Activated T-helper 1 cell treated with Interleukin-2 at 50 U/mL for 16 hours (primary cell): ENCODE results near the gene CENPP.

Experiments used
- DNase-seq: peaks from one replicate; pipeline ENCODE4 v3.0.0-alpha.2; 2020; ENCODE audit warnings: low read depth

The CENPP gene

DNA sequence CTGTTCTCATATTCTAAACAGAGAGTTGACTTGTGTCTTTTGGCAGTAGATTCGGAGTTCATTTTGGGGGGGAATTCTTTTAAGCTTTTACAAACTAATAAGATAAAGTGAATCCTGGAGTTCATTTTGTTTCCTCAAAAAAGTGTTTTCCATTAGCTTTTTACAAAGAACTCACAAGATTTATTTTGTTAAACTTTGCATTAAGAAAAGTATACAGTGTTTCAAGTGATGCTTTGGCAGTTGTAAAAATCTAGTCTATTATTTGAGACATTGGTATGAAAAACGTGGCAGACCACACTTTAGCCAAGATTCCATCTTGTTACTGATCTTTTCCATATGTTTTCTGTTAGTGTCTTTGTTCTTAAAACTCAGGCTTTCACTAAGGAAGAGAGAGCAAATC is 99.7 kb downstream of the CENPP start:
- DNase-seq, result no peak

DNA sequence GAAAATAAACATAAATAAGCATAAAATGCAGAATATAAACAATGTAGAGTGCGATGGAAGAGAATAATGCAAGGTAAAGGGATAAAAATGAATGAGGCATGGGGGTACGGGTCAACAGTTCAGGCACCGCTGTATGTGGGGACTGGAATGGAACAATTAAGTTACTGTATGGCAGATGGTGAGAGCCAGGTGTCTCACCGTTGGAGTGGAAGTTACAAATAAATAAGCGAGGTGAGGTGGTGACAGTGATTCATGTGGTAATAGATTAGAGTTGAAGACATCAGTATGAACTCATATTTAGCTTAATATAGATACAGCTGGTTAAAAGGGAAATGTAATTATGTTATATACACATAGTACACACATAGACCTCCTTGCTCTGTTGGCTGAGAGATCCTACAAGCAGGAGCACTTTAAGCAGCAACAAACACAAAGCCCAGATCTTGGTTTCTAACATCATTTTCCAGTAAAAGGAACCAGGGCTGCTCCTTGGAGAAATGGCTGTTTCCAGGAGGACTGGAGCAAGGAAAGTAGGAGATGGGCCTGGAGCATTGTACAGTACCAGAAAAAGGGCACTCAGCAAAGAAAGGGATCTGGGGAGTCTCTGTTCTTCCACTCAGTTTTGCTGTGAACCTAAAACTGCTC is 100.9 kb downstream of the CENPP start:
- no peak for DNase-seq

GRCh38 chr9:92429836-92430235 is 104.1 kb downstream of the CENPP start:
- no peak for DNase-seq

DNA sequence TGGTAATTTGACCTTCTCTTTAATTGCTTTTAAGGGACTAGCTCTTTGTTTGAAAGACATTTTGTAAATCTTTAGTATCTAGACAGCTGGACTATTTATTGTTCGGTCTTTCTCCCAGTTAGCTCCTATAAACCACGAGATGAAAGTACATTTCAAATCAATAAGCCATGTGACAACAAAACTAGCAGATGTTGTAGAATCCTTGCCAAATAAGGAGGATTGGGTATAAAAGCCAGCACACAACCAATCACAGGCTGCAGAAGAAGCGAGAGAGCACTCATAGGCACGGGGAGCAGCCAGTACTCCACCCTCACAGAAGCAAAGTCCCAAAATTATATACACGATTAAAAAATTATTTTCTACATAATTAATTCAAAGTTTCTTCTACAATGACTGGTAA is 106.6 kb downstream of the CENPP start:
- DNase-seq, result no peak

- no peak for DNase-seq
Observed at GRCh38 chr9:92432972-92433548, 107.3 kb downstream of the CENPP start.

DNA sequence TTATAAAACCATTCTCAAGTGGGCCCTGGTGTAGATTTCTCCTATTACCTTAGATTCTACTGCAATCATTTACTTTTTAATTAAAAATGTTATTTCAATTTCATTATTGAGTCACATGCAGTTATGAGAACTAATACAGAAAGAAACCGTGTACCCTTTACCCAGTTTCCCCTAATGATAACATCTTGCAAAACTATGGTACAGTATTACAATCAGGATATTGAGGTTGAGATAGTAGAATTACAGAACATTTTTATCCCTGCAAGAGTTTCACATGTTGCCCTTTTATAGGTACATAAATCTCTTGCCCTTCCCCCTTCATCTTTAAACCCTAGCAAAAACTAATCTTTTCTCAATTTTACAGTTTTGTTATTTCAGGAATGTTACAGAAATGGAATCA is 109.5 kb downstream of the CENPP start:
- DNase-seq, result no peak

DNA sequence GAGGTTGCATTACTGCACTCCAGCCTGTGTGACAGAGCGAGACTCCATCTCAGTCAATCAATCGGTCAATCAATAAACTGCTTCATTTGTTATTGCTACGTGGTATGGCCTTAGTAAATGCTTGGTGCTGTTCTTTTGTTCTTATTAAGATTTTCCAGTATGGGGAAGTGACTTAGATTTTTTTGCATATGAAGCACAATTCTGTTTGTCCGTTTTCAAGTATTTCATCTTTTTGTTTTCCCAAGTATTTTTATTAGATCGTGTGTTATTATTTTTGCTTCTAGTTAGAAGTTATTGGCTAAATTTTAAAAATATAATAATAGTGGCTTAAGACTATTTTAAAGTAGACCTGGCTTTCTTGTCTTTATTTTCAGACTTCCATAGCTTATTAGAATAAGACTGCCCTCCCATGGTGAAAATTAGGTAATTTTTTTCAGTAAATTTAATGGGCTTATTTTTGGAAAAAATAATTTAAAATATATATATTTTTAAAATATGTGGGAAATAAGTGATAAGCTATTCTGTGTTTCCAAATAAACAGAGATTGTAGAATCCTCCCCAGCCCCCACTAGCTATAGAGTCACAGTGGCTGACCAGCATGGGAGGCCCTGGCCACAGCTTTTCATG is 113.3 kb downstream of the CENPP start:
- DNase-seq, result no peak

GRCh38 chr9:92439921-92440750 is 114.4 kb downstream of the CENPP start:
- no peak for DNase-seq

DNA sequence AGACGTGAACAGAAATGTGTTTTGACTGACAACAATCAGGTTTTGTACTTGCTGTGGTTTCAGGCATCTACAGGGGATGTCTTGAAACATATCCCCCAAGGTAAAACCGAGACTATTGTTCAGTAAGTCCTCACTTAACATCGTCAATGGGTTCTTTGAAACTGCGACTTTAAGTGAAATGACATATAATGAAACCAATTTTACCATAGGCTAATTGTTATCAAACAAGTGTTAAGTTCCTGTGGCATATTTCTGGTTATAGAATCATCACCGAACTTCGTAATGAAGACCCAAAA is 114.9 kb downstream of the CENPP start:
- DNase-seq, result no peak

- no peak for DNase-seq
Observed at GRCh38 chr9:92444841-92445240, 119.1 kb downstream of the CENPP start.

DNA sequence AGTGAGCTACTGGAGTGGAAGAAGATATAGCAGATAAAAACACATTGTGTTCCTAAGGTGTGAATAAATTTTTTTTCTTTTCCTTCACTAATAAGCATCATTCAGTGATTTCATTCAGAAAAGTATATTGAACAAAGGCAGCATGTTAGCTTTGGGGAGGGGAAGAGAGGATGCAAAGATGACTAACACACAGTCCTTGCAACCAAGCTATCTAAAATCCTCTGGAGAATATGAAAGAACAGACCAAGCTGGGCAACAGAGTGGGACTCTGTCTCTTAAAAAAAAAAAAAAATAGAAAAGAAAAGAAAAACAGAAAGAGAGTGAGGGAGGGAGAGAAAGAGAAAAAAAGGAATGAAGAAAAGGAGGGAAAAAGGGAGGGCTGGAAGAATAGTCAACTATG is 120.8 kb downstream of the CENPP start:
- no peak for DNase-seq

GRCh38 chr9:92455217-92455616 is 129.5 kb downstream of the CENPP start:
- no peak for DNase-seq

- no peak for DNase-seq
Observed at GRCh38 chr9:92457576-92457975, 131.8 kb downstream of the CENPP start.

DNA sequence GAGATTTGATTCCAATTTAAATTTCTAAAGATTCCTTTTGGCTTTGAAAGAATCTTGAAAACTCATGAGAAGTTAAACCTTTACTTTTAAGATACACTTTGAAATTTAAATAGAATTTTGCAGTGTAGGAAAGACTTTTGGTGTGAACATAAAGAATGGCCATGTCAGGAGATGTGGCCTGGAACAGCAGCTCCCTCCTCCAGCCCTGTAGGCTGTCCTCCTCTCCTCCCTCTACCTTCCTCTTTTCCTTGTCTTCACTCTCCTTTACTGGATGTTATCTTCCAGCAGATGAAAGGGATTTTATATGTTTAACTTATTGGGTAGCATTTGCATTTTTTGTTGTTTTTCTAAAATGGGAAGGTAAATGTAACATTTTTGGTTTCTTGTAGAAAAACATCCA is 137.6 kb downstream of the CENPP start:
- no peak for DNase-seq

GRCh38 chr9:92463984-92464383 is 138.2 kb downstream of the CENPP start:
- no peak for DNase-seq

GRCh38 chr9:92467041-92467440 is 141.3 kb downstream of the CENPP start:
- no peak for DNase-seq

DNA sequence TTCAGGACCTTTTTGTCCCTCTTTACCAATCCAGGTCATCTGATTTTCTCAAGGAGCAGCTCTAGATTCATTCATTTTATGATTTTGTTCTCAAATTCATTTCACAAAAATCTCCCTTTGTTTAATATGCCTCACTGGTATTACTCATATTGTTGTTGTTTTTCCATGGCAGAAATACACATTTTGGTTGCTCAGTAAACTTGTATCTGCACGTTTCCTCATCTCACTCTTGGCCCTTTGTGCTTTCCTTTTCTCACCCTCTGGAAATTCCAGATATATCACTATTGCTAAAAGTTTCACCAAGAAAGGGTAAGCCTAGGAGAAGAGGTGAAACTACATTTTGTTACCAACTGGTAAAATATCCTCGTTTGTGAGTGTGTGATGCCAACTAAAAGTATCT is 141.8 kb downstream of the CENPP start:
- no peak for DNase-seq

- DNase-seq, result no peak
Observed at GRCh38 chr9:92468206-92468605, 142.5 kb downstream of the CENPP start.

DNA sequence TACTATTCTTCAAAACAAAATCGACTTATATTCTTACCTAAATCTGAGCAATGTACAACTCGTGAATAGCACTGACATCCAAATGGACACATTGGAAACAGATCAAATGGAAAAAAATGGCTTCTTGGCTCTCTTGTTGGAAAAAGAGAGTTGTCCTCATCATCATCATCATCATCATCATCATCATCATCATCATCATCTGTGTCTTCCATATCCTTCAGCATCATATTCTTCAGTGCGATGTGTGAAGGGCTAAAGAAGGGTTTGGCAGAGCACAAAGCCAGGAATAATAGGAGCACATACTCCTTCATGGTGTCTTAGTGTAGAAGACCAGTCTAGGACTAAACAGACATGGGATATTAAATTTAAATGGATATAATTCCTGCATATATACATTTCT is 148.8 kb downstream of the CENPP start:
- DNase-seq, result no peak

- DNase-seq, result no peak
Observed at GRCh38 chr9:92476962-92477361, 151.2 kb downstream of the CENPP start.

GRCh38 chr9:92478783-92479182 is 153.0 kb downstream of the CENPP start:
- DNase-seq, result no peak

- no peak for DNase-seq
Observed at GRCh38 chr9:92479346-92479745, 153.6 kb downstream of the CENPP start.

GRCh38 chr9:92480291-92480771 is 154.6 kb downstream of the CENPP start:
- DNase-seq, result no peak
